ENCODE data around the gene ALDH3A1.

Gene ALDH3A1

GRCh38 chr17:19702217-19702641 is 45.9 kb downstream of the ALDH3A1 start:
- DNase-seq, result no peak

Data from stimulated activated CD4-positive, alpha-beta T cell treated with anti-CD3 and anti-CD28 coated beads, Interleukin-4, amount 100 ng/mL, for 1 hour (primary cell).